ENCODE measurements around the gene MIPEP.

The MIPEP gene

GRCh38 chr13:23861310-23861709, 27.9 kb downstream of the MIPEP start:
- H2AFZ ChIP-seq (ENCODE audit: low read length) = no peak overlapping the region
- TF ChIP-seq EZH2 (IDR thresholded peaks at IDR 0.05; ENCODE audit: borderline replicate concordance, low read length) (no peak), CTCF (IDR thresholded peaks at IDR 0.05; ENCODE audit: low read length) (no peak)
- no peaks in the 10 kb centered on the region for H3K9me2 ChIP-seq (ENCODE audit: low read depth, low read length)

DNA sequence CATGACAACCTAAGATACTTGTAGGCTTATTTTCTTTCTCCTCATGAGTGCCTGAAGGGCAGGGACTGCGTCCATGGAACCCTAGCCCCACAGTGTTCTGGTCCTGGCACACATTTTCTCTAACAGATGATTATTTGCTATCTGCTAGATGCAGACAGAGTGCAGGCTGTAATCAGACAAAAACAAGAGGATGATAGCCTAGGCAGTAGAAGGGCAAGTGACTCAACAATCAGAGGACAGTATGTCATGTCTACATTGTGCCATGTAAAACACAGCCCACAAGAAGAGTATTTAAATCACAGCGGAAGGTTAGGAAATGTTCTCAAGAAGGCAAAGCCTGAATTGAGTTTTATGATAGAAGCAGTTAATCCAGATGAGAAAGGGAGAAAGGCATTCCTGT, 29.3 kb downstream of the MIPEP start:
- peaks cover 4% of the 10 kb centered on the region for H3K4me1 ChIP-seq (ENCODE audit: insufficient read depth, low read length, severe bottlenecking)
- no peak overlapping the region for H3K4me2 ChIP-seq (ENCODE audit: low read length)
- H3K79me2 ChIP-seq (ENCODE audit: insufficient read depth, low read length) = no peaks in the 10 kb centered on the region
- no peaks in the 10 kb centered on the region for H3K9me2 ChIP-seq (ENCODE audit: low read depth, low read length)
- H3K9me3 ChIP-seq (ENCODE audit: low read length) = no peaks in the 10 kb centered on the region
- H3K27me3 ChIP-seq (ENCODE audit: insufficient read depth, low read length) = no peaks in the 10 kb centered on the region
- no peaks in the 10 kb centered on the region for H3F3A ChIP-seq (ENCODE audit: insufficient read depth, low read length)
- H3K9ac ChIP-seq (ENCODE audit: low read length) = no peak overlapping the region
- no peak for TF ChIP-seq EZH2 (IDR thresholded peaks at IDR 0.05; ENCODE audit: borderline replicate concordance, low read length)
- no peaks in the 10 kb centered on the region for H4K20me1 ChIP-seq (ENCODE audit: insufficient read depth, low read length)
- no peak overlapping the region for H2AFZ ChIP-seq (ENCODE audit: low read length)
- no peak overlapping the region for H3K27ac ChIP-seq (ENCODE audit: low read depth, low read length, poor library complexity, severe bottlenecking)
- H3K4me3 ChIP-seq (ENCODE audit: low read depth, low read length, poor library complexity, severe bottlenecking) = no peak overlapping the region
- H3K36me3 ChIP-seq (ENCODE audit: insufficient read depth, low read length) = no peaks in the 10 kb centered on the region

More at GRCh38 chr13:23861310-23861709, 27.9 kb downstream of the MIPEP start:
- Histone ChIP-seq H3K4me2 (ENCODE audit: low read length) (no peak overlapping the region), H3K9ac (ENCODE audit: low read length) (no peak overlapping the region), H3K27me3 (ENCODE audit: insufficient read depth, low read length) (no peaks in the 10 kb centered on the region), H3F3A (ENCODE audit: insufficient read depth, low read length) (no peaks in the 10 kb centered on the region), H3K27ac (ENCODE audit: low read depth, low read length, poor library complexity, severe bottlenecking) (no peak overlapping the region), H3K36me3 (ENCODE audit: insufficient read depth, low read length) (no peaks in the 10 kb centered on the region), H4K20me1 (ENCODE audit: insufficient read depth, low read length) (no peaks in the 10 kb centered on the region), H3K4me3 (ENCODE audit: low read depth, low read length, poor library complexity, severe bottlenecking) (no peak overlapping the region), H3K4me1 (ENCODE audit: insufficient read depth, low read length, severe bottlenecking) (peaks cover 1% of the 10 kb centered on the region), H3K9me3 (ENCODE audit: low read length) (no peaks in the 10 kb centered on the region), H3K79me2 (ENCODE audit: insufficient read depth, low read length) (no peaks in the 10 kb centered on the region)

DNA sequence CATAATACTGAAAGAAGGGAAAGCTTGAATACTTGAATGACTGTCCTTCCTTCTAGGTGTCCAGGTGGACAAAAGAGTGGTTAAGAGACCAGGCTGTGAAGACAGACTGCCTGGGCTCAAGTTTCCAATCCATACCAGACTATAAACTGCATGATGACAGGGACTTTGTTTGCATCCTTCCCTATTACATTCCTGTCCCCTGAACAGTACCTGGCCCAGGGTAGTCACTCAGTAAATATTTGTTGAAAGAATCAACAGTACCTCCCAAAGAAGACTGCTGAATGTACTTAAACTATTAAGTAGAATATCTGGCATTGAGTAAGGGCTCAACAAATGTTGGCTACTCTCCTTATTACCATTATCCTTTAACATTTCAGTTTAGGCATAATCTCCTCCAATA, 29.7 kb downstream of the MIPEP start:
- no peak overlapping the region for H3K27ac ChIP-seq (ENCODE audit: low read depth, low read length, poor library complexity, severe bottlenecking)
- no peak overlapping the region for H2AFZ ChIP-seq (ENCODE audit: low read length)
- no peaks in the 10 kb centered on the region for H3K9me2 ChIP-seq (ENCODE audit: low read depth, low read length)
- no peak overlapping the region for H3K4me2 ChIP-seq (ENCODE audit: low read length)
- TF ChIP-seq CTCF (IDR thresholded peaks at IDR 0.05; ENCODE audit: low read length) = no peak
- TF ChIP-seq EZH2 (IDR thresholded peaks at IDR 0.05; ENCODE audit: borderline replicate concordance, low read length) = no peak
- H3K27me3 ChIP-seq (ENCODE audit: insufficient read depth, low read length) = no peaks in the 10 kb centered on the region
- no peak overlapping the region for H3K4me3 ChIP-seq (ENCODE audit: low read depth, low read length, poor library complexity, severe bottlenecking)
- H3K9me3 ChIP-seq (ENCODE audit: low read length) = no peaks in the 10 kb centered on the region
- H3K36me3 ChIP-seq (ENCODE audit: insufficient read depth, low read length) = no peaks in the 10 kb centered on the region
- H4K20me1 ChIP-seq (ENCODE audit: insufficient read depth, low read length) = no peaks in the 10 kb centered on the region
- H3F3A ChIP-seq (ENCODE audit: insufficient read depth, low read length) = no peaks in the 10 kb centered on the region
- peaks cover 4% of the 10 kb centered on the region for H3K4me1 ChIP-seq (ENCODE audit: insufficient read depth, low read length, severe bottlenecking)
- no peak overlapping the region for H3K9ac ChIP-seq (ENCODE audit: low read length)
- H3K79me2 ChIP-seq (ENCODE audit: insufficient read depth, low read length) = no peaks in the 10 kb centered on the region

- H3K9me2 ChIP-seq (ENCODE audit: low read depth, low read length) = no peaks in the 10 kb centered on the region
- H3K4me1 ChIP-seq (ENCODE audit: insufficient read depth, low read length, severe bottlenecking) = peaks cover 4% of the 10 kb centered on the region
- no peak overlapping the region for H3K4me3 ChIP-seq (ENCODE audit: low read depth, low read length, poor library complexity, severe bottlenecking)
- H3K9me3 ChIP-seq (ENCODE audit: low read length) = no peaks in the 10 kb centered on the region
- H3F3A ChIP-seq (ENCODE audit: insufficient read depth, low read length) = no peaks in the 10 kb centered on the region
- H2AFZ ChIP-seq (ENCODE audit: low read length) = no peak overlapping the region
- H3K9ac ChIP-seq (ENCODE audit: low read length) = no peak overlapping the region
- TF ChIP-seq EZH2 (IDR thresholded peaks at IDR 0.05; ENCODE audit: borderline replicate concordance, low read length) = no peak
- TF ChIP-seq CTCF (IDR thresholded peaks at IDR 0.05; ENCODE audit: low read length) = no peak
- H3K4me2 ChIP-seq (ENCODE audit: low read length) = no peak overlapping the region
- H3K36me3 ChIP-seq (ENCODE audit: insufficient read depth, low read length) = no peaks in the 10 kb centered on the region
- H3K79me2 ChIP-seq (ENCODE audit: insufficient read depth, low read length) = no peaks in the 10 kb centered on the region
- no peaks in the 10 kb centered on the region for H3K27me3 ChIP-seq (ENCODE audit: insufficient read depth, low read length)
- no peak overlapping the region for H3K27ac ChIP-seq (ENCODE audit: low read depth, low read length, poor library complexity, severe bottlenecking)
- no peaks in the 10 kb centered on the region for H4K20me1 ChIP-seq (ENCODE audit: insufficient read depth, low read length)
These were observed 30.7 kb downstream of the MIPEP start for GRCh38 chr13:23858546-23858945.

Measured in OCI-LY1 (cell line).